Measurements from ENCODE around the gene CCT6B. TPM values are rescaled to one million over a fixed set of nuclear protein-coding genes. Genes with fewer than 3 reads are reported as not detected.

Gene CCT6B
- total RNA-seq, 1 experiment from 2014 or later: 1.7 TPM

- Mint-ChIP-seq H3K4me3 (no peak overlapping the region), H3K27me3 (ENCODE audit: low read depth) (peaks cover 1% of the 10 kb centered on the region), H3K36me3 (ENCODE audit: insufficient read depth in 1 of 3, low read depth in 3 of 3) (no peaks in the 10 kb centered on the region), H3K4me1 (peaks cover 9 to 11% of the 10 kb centered on the region in 2 experiments), H3K27ac (no peak overlapping the region), H3K9me3 (no peaks in the 10 kb centered on the region)
- Histone ChIP-seq H3K4ac (ENCODE audit: low read depth, low read length) (no peak overlapping the region), H3K27me3 (ENCODE audit: insufficient read depth, low read length) (no peaks in the 10 kb centered on the region), H2BK15ac (ENCODE audit: low read depth, low read length) (no peak overlapping the region), H2AK5ac (ENCODE audit: insufficient read length, low read length) (no peak overlapping the region), H3K14ac (ENCODE audit: insufficient read depth, low read length) (no peak overlapping the region), H2BK12ac (ENCODE audit: insufficient read length, low read depth, low read length) (no peak overlapping the region), H3K23ac (ENCODE audit: insufficient read length, low read depth, low read length) (no peak overlapping the region), H4K8ac (replicated peaks; ENCODE audit: insufficient read length, low read depth, low read length) (no peak overlapping the region), H2AFZ (ENCODE audit: low read length) (no peak overlapping the region), H4K5ac (ENCODE audit: insufficient read length, low read depth, low read length) (no peak overlapping the region), H2BK5ac (ENCODE audit: insufficient read length, low read length) (no peak overlapping the region), H3K9me3 (ENCODE audit: control insufficient read depth, low read depth, low read length) (no peaks in the 10 kb centered on the region), H3K27ac (ENCODE audit: insufficient read length, low read depth, low read length) (no peak overlapping the region), H4K20me1 (ENCODE audit: control insufficient read depth, insufficient read depth, insufficient read length) (no peaks in the 10 kb centered on the region), H3K79me2 (ENCODE audit: insufficient read depth, low read length) (no peaks in the 10 kb centered on the region), H2BK120ac (ENCODE audit: low read depth, low read length, poor library complexity, severe bottlenecking) (no peak overlapping the region), H2BK20ac (ENCODE audit: low read depth, low read length, poor library complexity, severe bottlenecking) (no peak overlapping the region), H3K18ac (ENCODE audit: insufficient read length, low read depth, low read length) (no peak overlapping the region), H3T11ph (ENCODE audit: low read length) (no peak overlapping the region), H3K4me2 (ENCODE audit: insufficient read depth, insufficient read length, low read length) (no peak overlapping the region), H3K23me2 (ENCODE audit: insufficient read length, low read depth, low read length, poor library complexity, severe bottlenecking) (no peaks in the 10 kb centered on the region), H3K56ac (ENCODE audit: insufficient read length, low read depth, low read length) (no peak overlapping the region), H4K91ac (ENCODE audit: insufficient read length, low read depth, low read length) (no peak overlapping the region), H3K9ac (ENCODE audit: extremely low read depth, insufficient read length, low read length) (no peak overlapping the region), H3K79me1 (ENCODE audit: insufficient read depth, low read depth, low read length, poor library complexity, severe bottlenecking) (no peaks in the 10 kb centered on the region), H3K4me1 (ENCODE audit: insufficient read depth, low read length) (no peaks in the 10 kb centered on the region)
- no peak for DNase-seq
- no CpG with 5 or more reads among the region's 3 CpGs for WGBS (ENCODE audit: extremely low coverage, insufficient read length, low lambda C conversion rate)
- no peak for TF ChIP-seq CTCF (conservative IDR thresholded peaks at IDR 0.05)
Measured at GRCh38 chr17:34974794-34975785, 13.8 kb upstream of the CCT6B start.

Data from H9 (cell line).